ENCODE data around the gene P4HA2. TPM values are rescaled to one million over a fixed set of nuclear protein-coding genes. Genes with fewer than 3 reads are reported as not detected.

P4HA2 gene
- polyA plus RNA-seq, 1 of the 3 experiments (the other 2 are of a cell fraction): 67.2 TPM

DNA sequence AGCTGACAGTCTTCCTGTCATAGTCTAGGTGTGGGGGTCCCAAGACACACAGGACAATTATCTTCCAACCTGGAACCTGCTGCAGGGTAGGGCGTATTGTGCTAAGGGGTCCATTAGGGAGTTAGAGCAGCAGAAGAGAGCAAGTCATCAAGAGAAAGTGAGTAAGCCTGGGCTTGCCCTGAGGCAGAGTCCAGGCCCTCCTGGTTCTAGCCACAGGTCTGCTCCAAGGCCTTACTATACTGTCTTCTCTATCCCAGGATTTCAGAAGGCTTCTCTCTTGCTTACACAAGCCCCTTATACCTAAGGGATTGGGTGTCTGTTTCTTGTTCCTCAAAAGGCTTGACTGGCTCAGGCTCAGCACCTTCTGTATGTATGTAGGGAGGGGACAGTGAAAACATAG lies 7.7 kb downstream of the P4HA2 start:
- peaks cover 4% of the 10 kb centered on the region for H4K20me1 ChIP-seq (ENCODE audit: insufficient read depth)
- H3K4me2 ChIP-seq: no peak overlapping the region
- H3K27me3 ChIP-seq (ENCODE audit: insufficient read depth): no peaks in the 10 kb centered on the region
- no peaks in the 10 kb centered on the region for H3K9me2 ChIP-seq
- WGBS (ENCODE audit: low lambda C conversion rate): 92% methylated on average over 1 of the region's 1 CpG
- ChIA-PET POLR2A (interaction anchor here (0.6 kb wide), 1 partner anchor 66 kb away, joined by 3 read pairs; no protein-coding TSS in a partner anchor), CTCF (interaction anchor here (0.7 kb wide), 1 partner anchor 39 kb away, joined by 3 read pairs; no protein-coding TSS in a partner anchor)
- H3K9ac ChIP-seq: no peak overlapping the region
- TF ChIP-seq TEAD4 (IDR thresholded peaks at IDR 0.05; ENCODE audit: borderline replicate concordance, insufficient read depth): no peak
- H3F3A ChIP-seq (replicated peaks; ENCODE audit: insufficient read depth): no peaks in the 10 kb centered on the region
- no peak overlapping the region for H3K4me3 ChIP-seq (ENCODE audit: low read depth in 2 of 2, low read length in 1 of 2)
- DNase-seq: no peak
- no peak overlapping the region for H2AFZ ChIP-seq (ENCODE audit: low read depth)
- H3K4me1 ChIP-seq (ENCODE audit: control insufficient read depth in 1 of 2, insufficient read depth in 2 of 2, low read depth in 1 of 2, low read length in 1 of 2): peaks cover 15 to 21% of the 10 kb centered on the region in 2 experiments; a peak in 3 of 4 replicates
- H3K36me3 ChIP-seq (replicated peaks in 1 of 2; ENCODE audit: control insufficient read depth in 1 of 2, insufficient read depth in 2 of 2, low read length in 1 of 2): peaks cover 0 to 4% of the 10 kb centered on the region in 2 experiments
- H3K9me3 ChIP-seq: no peaks in the 10 kb centered on the region
- H3K27ac ChIP-seq (ENCODE audit: low read depth in 2 of 2, low read length in 1 of 2): no peak overlapping the region
- peaks cover 46% of the 10 kb centered on the region for H3K79me2 ChIP-seq (ENCODE audit: insufficient read depth)

- no peaks in the 10 kb centered on the region for H3K27me3 ChIP-seq (ENCODE audit: insufficient read depth)
- no peaks in the 10 kb centered on the region for H3F3A ChIP-seq (replicated peaks; ENCODE audit: insufficient read depth)
- peaks cover 15 to 22% of the 10 kb centered on the region in 2 experiments; a peak in 3 of 4 replicates for H3K4me1 ChIP-seq (ENCODE audit: control insufficient read depth in 1 of 2, insufficient read depth in 2 of 2, low read depth in 1 of 2, low read length in 1 of 2)
- no peaks in the 10 kb centered on the region for H3K9me2 ChIP-seq
- no peak for DNase-seq
- no peak overlapping the region for H3K27ac ChIP-seq (ENCODE audit: low read depth in 2 of 2, low read length in 1 of 2)
- POLR2A ChIA-PET: interaction anchor here (0.6 kb wide), 1 partner anchor 67 kb away, joined by 3 read pairs; no protein-coding TSS in a partner anchor
- TF ChIP-seq JUND (IDR thresholded peaks at IDR 0.05): no peak
- no peak for TF ChIP-seq EP300 (IDR thresholded peaks at IDR 0.05; ENCODE audit: borderline replicate concordance in 1 of 2, low read depth in 1 of 2, low read length in 1 of 2)
- TF ChIP-seq RAD21 (IDR thresholded peaks at IDR 0.05; ENCODE audit: low read length): no peak
- TF ChIP-seq RXRA (IDR thresholded peaks at IDR 0.05; ENCODE audit: borderline replicate concordance, low read depth): no peak
- TF ChIP-seq MEF2A (IDR thresholded peaks at IDR 0.05; ENCODE audit: borderline replicate concordance, low read depth): no peak
- TF ChIP-seq, protein P1, sequence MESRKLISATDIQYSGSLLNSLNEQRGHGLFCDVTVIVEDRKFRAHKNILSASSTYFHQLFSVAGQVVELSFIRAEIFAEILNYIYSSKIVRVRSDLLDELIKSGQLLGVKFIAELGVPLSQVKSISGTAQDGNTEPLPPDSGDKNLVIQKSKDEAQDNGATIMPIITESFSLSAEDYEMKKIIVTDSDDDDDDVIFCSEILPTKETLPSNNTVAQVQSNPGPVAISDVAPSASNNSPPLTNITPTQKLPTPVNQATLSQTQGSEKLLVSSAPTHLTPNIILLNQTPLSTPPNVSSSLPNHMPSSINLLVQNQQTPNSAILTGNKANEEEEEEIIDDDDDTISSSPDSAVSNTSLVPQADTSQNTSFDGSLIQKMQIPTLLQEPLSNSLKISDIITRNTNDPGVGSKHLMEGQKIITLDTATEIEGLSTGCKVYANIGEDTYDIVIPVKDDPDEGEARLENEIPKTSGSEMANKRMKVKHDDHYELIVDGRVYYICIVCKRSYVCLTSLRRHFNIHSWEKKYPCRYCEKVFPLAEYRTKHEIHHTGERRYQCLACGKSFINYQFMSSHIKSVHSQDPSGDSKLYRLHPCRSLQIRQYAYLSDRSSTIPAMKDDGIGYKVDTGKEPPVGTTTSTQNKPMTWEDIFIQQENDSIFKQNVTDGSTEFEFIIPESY (IDR thresholded peaks at IDR 0.05; ENCODE audit: borderline replicate concordance, low read depth): no peak
- TF ChIP-seq CHD2 (IDR thresholded peaks at IDR 0.05; ENCODE audit: low read length, partially characterized antibody): no peak
- no peak overlapping the region for H2AFZ ChIP-seq (ENCODE audit: low read depth)
- peaks cover 40% of the 10 kb centered on the region for H3K79me2 ChIP-seq (ENCODE audit: insufficient read depth)
- CTCF ChIA-PET: interaction anchor here (1.8 to 2.0 kb wide), 2 partner anchors 9 to 19 kb away, joined by 6 to 8 read pairs; partner anchors contain the start of gene P4HA2
- 96% methylated on average over 5 of the region's 6 CpGs for WGBS (ENCODE audit: low lambda C conversion rate)
- no peak overlapping the region for H3K9ac ChIP-seq
- no peaks in the 10 kb centered on the region for H3K9me3 ChIP-seq
- H3K4me3 ChIP-seq (ENCODE audit: low read depth in 2 of 2, low read length in 1 of 2): no peak overlapping the region
- peaks cover 4% of the 10 kb centered on the region for H4K20me1 ChIP-seq (ENCODE audit: insufficient read depth)
- peaks cover 0 to 4% of the 10 kb centered on the region in 2 experiments for H3K36me3 ChIP-seq (replicated peaks in 1 of 2; ENCODE audit: control insufficient read depth in 1 of 2, insufficient read depth in 2 of 2, low read length in 1 of 2)
- H3K4me2 ChIP-seq: no peak overlapping the region
Observed at GRCh38 chr5:132219289-132219970, 8.2 kb downstream of the P4HA2 start.

Data from SK-N-SH (cell line).